Stimulated activated CD8-positive, alpha-beta memory T cell treated with anti-CD3 and anti-CD28 coated beads, Interleukin-2, amount 100 ng/mL, for 1 hour (primary cell): ENCODE data around the gene RAB40B.

Source experiments
- DNase-seq, 2 donors: peaks; one replicate each; pipeline ENCODE4 v3.0.0-alpha.2; 2020; ENCODE audit warnings: low read depth in 2 of 2

The RAB40B gene

DNA sequence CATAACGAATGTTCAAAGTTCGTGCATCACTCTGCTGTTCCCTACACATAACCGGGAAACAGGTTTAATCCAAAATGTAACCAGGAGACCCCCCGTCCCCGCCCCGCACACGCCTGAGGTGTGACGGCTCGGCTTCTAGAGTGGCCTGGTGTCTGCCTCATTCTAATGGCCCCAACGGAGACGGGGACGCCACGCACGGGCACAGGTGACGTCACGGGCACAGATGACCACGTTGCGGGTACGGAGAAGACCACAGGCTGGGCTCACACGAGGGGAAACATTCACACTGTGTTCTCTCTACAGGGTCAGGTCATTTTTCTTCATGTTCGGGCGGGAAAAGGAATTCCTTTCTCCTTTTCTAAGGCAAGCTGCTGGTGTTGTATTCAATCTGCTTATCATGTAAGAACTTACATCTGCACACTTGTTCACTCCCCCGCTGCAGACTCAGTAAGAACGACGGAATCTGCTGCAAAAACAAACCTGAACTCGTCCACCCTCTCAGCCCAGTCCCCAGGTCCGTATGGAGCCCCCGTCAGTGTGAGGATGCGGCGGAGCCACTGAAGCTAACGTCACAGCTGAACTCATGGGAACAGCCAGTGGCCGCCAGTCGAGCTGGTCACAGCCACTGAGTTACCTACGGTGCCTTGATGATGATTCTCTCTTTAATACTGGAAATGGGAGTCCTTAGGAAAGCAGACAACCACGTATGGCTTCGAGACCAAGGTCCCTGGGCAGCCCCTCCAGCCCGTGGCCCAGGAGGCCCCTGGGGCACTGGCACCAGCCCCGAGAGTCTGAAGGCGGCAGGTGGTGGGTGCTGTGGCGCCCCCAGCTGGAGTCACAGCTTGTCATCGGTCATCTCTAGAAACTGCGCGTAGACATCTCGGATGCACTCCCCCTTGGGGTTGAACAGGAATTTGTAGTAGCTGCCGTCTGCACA is 83.1 kb downstream of the RAB40B start:
- no peak for DNase-seq

DNA sequence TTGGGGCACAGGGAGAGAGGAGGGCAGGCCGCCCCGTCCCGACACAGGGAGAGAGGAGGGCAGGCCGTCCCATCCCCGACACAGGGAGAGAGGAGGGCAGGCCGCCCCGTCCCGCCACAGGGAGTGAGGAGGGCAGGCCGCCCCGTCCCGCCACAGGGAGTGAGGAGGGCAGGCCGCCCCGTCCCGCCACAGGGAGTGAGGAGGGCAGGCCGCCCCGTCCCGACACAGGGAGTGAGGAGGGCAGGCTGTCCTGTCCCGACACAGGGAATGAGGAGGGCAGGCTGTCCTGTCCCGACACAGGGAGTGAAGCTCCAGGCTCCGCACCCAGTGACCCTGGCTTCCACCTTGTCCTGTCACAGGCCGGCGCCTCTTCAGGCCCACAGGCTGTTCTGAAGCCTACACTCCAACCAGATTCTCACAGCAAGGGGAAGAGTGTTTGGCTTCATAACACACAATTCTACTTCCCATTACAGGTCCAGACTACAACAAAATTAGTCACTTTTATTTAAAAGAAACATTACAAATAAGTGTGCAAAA is 84.3 kb downstream of the RAB40B start:
- DNase-seq, result no peak

DNA sequence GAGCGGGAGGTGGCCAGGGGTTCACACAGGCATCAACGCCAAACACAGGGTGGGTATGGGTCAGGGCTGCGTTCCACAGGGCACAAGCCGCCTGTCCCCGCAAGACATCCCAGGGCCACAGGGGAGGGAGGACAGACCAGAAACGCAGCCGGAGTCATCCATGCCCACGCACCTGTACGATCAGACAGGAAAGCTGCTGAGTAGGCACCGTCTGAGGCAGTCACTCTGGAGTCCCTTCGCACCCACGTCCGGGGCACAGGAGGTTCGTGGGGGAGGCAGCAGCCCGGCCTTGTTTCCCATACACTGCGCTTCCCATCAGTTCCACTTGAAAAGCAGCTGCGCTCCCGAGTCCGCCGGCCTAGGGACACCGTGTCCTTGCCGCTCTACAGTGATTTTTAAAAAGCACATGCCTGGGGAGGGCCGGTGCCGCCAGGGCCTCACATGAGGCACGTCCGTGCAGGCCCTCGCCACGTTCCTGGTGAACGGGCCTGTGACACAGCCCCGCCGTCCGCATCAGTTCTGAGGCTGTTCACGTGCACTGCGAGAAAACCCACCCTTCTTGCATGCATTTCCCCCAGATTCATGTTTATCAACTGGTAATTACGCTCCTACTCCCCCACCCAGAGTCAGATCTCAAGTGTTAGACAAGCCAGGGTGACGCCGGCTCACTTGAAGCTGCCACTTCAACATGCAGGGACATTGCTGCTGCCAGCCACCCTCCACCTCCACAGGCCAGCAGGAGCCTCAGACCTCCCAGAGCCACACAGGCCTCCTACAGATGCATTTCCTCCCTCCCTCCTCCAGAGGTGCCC is 85.0 kb downstream of the RAB40B start:
- DNase-seq, result no peak

DNA sequence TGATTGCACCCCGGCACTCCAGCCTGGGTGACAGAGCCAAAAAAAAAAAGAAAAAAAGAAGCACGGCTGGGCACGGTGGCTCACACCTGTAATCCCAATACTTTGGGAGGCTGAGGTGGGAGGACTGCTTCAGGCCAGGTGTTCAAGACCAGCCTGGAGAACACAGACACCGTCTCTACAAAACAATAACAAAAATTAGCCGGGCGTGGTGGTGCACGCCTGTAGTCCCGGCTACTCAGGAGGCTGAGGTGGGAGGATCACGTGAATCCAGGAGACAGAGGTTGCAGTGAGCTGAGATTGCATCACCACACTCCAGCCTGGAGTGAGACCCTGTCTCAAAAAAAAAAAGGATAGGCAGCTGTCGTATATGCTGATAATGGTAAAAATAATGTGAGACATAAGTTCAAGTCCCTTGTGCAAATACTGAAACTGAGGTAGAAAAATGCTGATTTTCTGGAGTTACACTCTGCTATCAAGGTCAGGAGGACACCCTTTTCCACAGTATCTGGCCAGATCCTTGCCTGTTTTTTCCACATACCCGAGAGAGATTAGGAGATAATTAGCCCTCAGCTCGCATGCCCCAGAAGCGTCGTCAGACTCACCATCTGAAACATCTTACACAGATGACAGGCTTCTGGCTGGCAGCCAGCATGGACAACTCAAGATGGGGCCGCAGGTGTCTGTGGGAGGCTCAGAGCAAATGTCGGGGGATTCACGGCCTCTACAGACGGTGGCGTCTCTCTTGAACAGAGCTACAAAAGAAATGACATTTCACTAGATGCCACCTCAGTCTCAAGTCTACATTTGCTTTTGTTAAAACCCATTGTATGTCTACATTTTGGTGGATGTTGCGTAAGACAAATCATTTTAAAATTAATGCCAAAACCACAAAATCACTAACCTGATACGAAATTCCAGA is 87.1 kb downstream of the RAB40B start:
- no peak for DNase-seq

DNA sequence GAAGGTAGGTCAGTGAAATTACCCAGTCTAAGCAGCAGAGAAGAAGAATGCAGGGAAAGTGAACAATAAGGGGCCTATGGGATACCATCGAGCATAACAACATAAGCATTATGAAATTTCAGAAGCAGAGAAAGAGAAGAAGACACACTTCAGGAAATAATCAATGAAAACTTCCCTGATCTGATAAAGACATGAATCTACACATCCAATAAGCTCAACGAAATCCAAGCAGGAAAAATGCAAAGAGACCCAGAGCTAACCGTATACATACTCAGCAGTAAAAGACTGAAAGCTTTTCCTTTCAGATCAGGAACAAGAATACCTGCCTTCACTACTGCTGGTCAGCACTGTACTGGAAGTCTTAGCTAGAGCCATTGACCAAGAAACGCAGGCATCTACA is 88.8 kb downstream of the RAB40B start:
- no peak for DNase-seq

DNA sequence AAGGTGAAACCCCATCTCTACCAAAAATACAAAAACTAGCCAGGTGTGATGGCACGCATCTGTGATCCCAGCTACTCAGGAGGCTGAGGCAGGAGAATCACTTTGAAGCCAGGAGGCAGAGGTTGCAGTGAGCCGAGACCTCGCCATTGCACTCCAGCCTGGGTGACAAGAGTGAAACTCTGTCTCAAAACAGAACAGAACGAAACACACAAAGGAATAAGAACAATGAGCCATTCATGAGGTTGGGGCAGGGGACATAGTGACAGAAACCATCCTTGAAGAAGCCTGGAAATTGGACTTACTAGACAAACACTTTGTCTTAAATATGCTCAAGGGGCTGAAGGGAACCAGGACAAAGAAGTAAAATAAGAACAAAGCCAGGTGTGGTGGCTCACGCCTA is 89.7 kb downstream of the RAB40B start:
- DNase-seq, result no peak

DNA sequence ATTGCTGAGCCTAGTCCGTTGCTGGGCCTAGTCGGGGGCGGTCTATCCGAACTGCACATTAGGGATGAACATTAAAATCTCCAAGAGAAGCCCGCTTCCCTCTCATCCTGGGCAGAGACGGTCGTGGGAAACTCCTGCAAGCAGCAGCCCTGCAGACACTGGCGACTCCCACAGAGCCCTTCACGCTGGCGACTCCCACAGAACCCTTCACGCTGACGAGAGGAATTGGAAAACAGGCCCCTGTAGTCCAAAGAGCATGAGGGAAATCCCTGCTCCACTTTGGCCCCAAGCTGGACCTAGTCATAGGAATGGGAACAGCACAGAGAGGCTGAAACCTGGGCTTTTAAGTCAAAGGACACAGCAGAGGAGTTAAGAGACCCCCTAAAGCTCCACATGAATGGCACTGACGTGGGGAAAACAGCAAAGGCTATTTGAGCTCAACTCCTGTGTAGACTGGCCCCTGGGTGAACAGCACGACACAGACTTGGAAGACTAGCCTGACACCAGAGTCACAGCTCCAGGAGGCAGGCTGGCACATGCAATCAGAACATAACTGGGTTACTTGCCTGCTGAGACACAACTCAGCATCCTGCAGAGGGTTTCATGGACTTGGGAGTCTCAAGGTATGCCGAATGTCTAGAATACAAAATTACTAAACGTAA is 92.4 kb downstream of the RAB40B start:
- DNase-seq, result no peak
